ENCODE measurements around the gene AXIN1.

The AXIN1 gene

DNA sequence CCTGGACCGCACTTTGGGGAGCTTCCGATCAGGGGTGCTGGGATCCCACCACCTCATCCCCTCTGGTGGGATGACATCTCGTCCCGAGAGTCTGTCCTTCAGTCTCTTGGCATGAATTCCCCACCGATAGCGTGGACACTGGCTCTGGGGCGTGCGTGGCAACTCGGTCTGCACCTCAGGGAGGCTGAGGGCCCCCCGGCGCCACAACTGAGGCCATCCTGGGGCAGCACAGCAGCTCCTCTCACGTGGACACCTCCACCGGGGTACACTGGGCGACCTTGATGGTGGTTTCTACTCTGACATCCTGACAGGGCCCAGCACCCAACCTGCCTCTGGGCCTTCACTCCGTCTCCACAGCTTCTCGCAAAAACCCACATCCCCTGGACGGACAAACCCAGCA lies 61.0 kb downstream of the AXIN1 start:
- no peak for DNase-seq (ENCODE audit: low spot score)
- in situ Hi-C loops (cut with MboI; ENCODE audit: low sequenced_read_pairs, unreplicated experiment): no loop called here
- TF ChIP-seq, protein P1, sequence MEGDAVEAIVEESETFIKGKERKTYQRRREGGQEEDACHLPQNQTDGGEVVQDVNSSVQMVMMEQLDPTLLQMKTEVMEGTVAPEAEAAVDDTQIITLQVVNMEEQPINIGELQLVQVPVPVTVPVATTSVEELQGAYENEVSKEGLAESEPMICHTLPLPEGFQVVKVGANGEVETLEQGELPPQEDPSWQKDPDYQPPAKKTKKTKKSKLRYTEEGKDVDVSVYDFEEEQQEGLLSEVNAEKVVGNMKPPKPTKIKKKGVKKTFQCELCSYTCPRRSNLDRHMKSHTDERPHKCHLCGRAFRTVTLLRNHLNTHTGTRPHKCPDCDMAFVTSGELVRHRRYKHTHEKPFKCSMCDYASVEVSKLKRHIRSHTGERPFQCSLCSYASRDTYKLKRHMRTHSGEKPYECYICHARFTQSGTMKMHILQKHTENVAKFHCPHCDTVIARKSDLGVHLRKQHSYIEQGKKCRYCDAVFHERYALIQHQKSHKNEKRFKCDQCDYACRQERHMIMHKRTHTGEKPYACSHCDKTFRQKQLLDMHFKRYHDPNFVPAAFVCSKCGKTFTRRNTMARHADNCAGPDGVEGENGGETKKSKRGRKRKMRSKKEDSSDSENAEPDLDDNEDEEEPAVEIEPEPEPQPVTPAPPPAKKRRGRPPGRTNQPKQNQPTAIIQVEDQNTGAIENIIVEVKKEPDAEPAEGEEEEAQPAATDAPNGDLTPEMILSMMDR (IDR thresholded peaks at IDR 0.05; ENCODE audit: borderline replicate concordance, control extremely low read depth, extremely low read depth, insufficient read depth, missing control alignments): no peak

DNA sequence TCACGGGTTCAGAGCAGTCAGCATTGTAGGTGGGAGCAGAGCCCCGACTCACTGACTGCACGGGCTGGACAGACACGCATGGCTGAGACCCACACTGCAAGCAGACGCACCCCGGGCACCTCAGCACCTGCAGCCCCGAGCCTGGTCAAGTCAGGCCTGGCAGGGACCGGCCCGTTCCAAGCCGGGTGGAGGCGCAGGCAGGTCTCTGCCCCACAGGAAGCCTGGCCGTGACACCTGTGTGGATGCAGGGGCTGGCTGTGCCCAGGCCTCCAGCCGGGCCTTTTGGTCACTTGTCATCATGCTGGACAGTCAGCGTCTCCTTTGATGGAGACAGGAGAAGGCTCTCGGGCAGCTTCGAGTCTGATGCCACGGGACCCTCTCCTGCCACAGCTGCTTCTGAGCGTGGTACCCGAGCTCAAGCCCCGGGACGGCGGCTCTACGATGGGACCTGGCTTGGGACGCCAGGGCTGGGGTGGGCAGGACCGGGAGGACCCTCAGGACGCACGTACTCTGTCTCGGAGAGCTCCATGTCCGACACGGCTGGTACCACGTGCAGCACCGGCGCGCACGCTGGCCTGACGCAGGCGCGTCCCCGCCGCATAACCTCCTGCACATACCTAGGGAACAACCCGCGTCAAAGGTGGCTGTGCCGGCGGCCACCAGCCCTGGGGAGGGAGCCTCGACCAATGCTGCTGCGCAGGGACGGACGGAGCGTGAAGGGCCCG lies 61.7 kb downstream of the AXIN1 start:
- no peak for DNase-seq (ENCODE audit: low spot score)
- TF ChIP-seq, protein P1 (IDR thresholded peaks at IDR 0.05; ENCODE audit: borderline replicate concordance, control extremely low read depth, extremely low read depth, insufficient read depth, missing control alignments): no peak
- in situ Hi-C loops (cut with MboI; ENCODE audit: low sequenced_read_pairs, unreplicated experiment): no loop called here

DNA sequence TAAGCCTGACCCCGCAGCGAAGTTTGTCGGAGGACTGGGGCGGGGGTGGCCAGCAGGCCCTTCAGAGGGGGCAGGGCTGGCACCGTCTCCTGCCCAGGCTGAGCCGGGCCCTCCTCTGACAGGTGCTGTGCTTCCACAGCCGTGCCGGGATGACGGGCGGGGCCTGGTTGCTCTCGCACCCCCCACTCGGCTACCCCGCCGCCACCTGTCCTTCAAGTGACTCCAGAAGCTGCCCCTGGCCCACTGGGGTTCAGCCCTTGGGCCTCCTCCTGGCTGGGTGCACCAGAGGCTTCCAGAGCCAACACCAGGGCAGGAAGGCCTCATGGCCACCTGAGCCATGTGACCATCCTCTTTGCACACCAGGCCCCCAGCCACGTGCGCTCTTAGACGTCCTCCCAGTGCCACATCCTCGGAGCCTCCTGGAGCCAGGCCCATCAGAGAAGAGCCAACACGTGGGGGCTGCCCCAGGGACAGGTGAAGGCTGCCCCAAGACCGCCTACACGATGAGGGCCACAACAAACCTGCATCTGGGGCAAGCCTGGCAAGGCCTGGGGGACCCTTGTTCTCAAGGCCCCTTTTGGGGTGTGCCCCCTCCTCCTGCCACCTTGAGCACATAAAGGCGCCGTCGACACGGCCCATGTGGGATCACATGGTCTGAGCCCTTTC lies 62.4 kb downstream of the AXIN1 start:
- TF ChIP-seq, protein P1 (IDR thresholded peaks at IDR 0.05; ENCODE audit: borderline replicate concordance, control extremely low read depth, extremely low read depth, insufficient read depth, missing control alignments): no peak
- DNase-seq (ENCODE audit: low spot score): no peak
- in situ Hi-C loops (cut with MboI; ENCODE audit: low sequenced_read_pairs, unreplicated experiment): no loop called here

DNA sequence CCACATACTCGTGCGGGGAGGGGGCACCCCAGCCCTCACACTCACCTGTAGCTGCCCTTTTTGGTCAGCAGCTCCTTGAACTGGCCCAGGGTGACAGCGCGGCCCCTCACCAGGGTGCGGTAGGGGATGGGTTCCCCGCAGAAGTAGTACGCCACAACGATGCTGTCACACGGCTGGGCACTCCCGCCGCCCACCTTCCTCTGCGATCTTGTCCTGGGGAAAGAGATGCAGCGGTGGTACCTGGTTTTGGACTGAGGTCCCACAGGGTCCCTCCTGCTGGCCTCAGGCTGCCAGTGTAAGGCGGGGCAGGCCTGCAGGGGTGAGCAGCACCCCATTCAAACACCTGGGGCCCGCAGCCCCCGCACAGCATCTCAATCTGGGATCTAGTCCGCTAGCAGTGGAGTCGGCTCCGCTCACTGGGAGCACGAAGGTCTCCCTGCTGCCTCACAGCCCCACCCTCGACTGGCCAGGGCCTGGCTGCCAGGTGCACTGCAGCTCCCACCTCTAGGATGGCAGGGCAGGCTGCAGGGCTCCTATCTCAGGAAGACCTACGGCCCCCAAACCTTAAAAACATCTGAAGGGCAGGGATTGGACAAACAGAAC lies 63.0 kb downstream of the AXIN1 start:
- in situ Hi-C loops (cut with MboI; ENCODE audit: low sequenced_read_pairs, unreplicated experiment): no loop called here
- TF ChIP-seq, protein P1 (IDR thresholded peaks at IDR 0.05; ENCODE audit: borderline replicate concordance, control extremely low read depth, extremely low read depth, insufficient read depth, missing control alignments): no peak

DNA sequence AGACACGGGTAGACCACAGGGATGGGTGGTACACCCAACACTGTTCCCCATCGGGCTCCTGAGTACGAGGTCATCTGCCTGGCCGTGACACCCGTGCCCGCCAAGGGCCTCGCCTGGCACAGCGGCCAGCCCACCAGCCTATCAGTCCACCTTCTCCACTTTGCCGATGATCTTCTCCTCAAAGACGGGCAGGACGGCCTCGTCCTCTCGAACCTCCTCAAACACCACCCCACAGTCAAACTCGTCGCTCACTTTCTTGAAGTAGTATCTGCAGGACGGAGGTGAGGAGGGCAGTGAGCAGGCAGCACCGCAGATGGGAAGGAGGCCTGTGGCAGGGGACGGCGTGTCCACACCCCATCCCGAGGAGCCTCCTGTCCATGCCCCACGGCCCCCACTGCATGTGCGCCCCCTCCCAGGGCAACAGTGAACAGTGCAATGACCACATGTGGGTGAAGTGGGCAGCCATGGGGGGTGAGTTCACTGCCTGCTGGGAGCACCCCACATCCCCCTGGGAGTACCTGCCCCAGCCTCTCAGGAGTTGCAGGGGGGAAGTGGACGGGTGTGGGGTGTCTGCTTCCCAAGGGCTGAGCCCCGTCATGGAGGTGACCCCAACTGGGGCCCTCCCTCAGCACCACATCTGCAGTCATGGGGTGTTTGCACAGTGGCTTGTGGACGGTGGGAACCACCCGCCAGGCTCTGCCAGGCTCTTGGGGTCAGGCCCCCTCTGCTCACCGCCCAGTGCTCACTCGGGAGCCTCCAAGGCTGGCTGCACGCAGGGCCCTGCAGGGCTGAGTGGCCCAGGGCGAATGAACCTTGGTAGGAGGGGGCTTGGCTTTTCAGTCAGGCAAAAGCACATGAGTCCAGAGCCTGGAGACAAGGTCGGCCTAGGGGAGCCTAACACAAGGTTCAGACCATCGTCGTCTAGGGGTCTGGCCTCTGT lies 64.3 kb downstream of the AXIN1 start:
- TF ChIP-seq, protein P1 (IDR thresholded peaks at IDR 0.05; ENCODE audit: borderline replicate concordance, control extremely low read depth, extremely low read depth, insufficient read depth, missing control alignments): no peak
- in situ Hi-C loops (cut with MboI; ENCODE audit: low sequenced_read_pairs, unreplicated experiment): no loop called here
- no peak for DNase-seq (ENCODE audit: low spot score)

More for the DNA sequence above, 63.0 kb downstream of the AXIN1 start:
- no peak for DNase-seq (ENCODE audit: low spot score)

DNA sequence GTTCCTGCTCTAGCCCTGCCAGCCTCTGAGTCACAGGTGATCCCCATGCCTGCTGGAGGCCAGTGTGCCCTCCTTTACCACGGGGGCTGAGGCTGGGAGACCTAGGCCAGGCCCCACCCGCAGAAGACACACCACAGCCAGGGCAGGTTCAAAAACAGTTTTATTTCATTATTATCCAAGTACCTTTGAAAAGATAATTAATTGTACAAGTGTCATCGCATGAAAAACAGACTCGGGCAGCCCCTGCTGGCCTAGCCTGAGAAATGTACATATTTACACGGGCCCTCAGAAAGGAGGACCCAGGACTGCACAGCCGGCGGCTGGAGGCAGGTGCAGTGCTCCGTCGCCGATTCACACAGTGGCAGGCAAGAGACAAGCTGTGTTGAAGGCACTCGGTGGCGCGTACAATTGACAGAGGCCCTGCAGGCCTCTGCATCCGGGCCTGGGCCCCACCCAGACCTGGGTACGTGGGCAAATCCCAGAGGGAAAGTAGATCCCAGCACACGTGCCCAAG lies 65.2 kb downstream of the AXIN1 start:
- in situ Hi-C loops (cut with MboI; ENCODE audit: low sequenced_read_pairs, unreplicated experiment): no loop called here
- TF ChIP-seq, protein P1 (IDR thresholded peaks at IDR 0.05; ENCODE audit: borderline replicate concordance, control extremely low read depth, extremely low read depth, insufficient read depth, missing control alignments): no peak
- no peak for DNase-seq (ENCODE audit: low spot score)

Data from GM13976 (cell line).